ENCODE data around the gene SLF2. TPM values are rescaled to one million over a fixed set of nuclear protein-coding genes. Genes with fewer than 3 reads are reported as not detected.

SLF2 gene
- total RNA-seq, 4 donors from 2014 or later: 27.9 to 102 (median 59.9) TPM

GRCh38 chr10:100976906-100977305, 64.1 kb downstream of the SLF2 start:
- no peak for TF ChIP-seq CTCF (IDR thresholded peaks at IDR 0.05)
- Histone ChIP-seq H3K36me3 (no peaks in the 10 kb centered on the region), H3K4me3 (no peak overlapping the region), H3K4me1 (no peaks in the 10 kb centered on the region), H3K27me3 (no peaks in the 10 kb centered on the region), H3K9me3 (no peaks in the 10 kb centered on the region), H3K27ac (no peak overlapping the region)
- no peak for DNase-seq
- intact Hi-C loops (cut with DNase I; ENCODE audit: low total_unique reads): no loop called here

- H3K27me3 ChIP-seq: no peaks in the 10 kb centered on the region
- intact Hi-C loops (cut with DNase I; ENCODE audit: low total_unique reads): no loop called here
- H3K36me3 ChIP-seq: no peaks in the 10 kb centered on the region
- H3K27ac ChIP-seq: no peak overlapping the region
- no peaks in the 10 kb centered on the region for H3K4me1 ChIP-seq
- no peak for TF ChIP-seq CTCF (IDR thresholded peaks at IDR 0.05)
- TF ChIP-seq POLR2A (IDR thresholded peaks at IDR 0.05): no peak
- DNase-seq: no peak
- H3K9me3 ChIP-seq: no peaks in the 10 kb centered on the region
- no peak overlapping the region for H3K4me3 ChIP-seq
These were observed 64.7 kb downstream of the SLF2 start for GRCh38 chr10:100977436-100977835.

GRCh38 chr10:100978121-100978900, 65.5 kb downstream of the SLF2 start:
- Histone ChIP-seq H3K4me3 (no peak overlapping the region), H3K27me3 (no peaks in the 10 kb centered on the region), H3K27ac (no peak overlapping the region), H3K9me3 (no peaks in the 10 kb centered on the region), H3K4me1 (no peaks in the 10 kb centered on the region), H3K36me3 (no peaks in the 10 kb centered on the region)
- no peak for TF ChIP-seq POLR2A (IDR thresholded peaks at IDR 0.05)
- no peak for TF ChIP-seq CTCF (IDR thresholded peaks at IDR 0.05)
- intact Hi-C loops (cut with DNase I; ENCODE audit: low total_unique reads): no loop called here
- peak in 1 of 2 donors; percentile 9 for DNase-seq

- Histone ChIP-seq H3K36me3 (no peaks in the 10 kb centered on the region), H3K9me3 (no peaks in the 10 kb centered on the region), H3K4me3 (no peak overlapping the region), H3K27me3 (no peaks in the 10 kb centered on the region), H3K4me1 (no peaks in the 10 kb centered on the region), H3K27ac (no peak overlapping the region)
- DNase-seq: peak in 1 of 2 donors; percentile 5
- no peak for TF ChIP-seq POLR2A (IDR thresholded peaks at IDR 0.05)
- no peak for TF ChIP-seq CTCF (IDR thresholded peaks at IDR 0.05)
- intact Hi-C loops (cut with DNase I; ENCODE audit: low total_unique reads): no loop called here
These were observed 66.1 kb downstream of the SLF2 start for GRCh38 chr10:100978901-100979195.

- DNase-seq: peak in 1 of 2 donors; percentile 16
- Histone ChIP-seq H3K27ac (no peak overlapping the region), H3K4me1 (no peaks in the 10 kb centered on the region), H3K27me3 (no peaks in the 10 kb centered on the region), H3K9me3 (no peaks in the 10 kb centered on the region), H3K4me3 (no peak overlapping the region), H3K36me3 (no peaks in the 10 kb centered on the region)
- TF ChIP-seq POLR2A (IDR thresholded peaks at IDR 0.05) (no peak), CTCF (IDR thresholded peaks at IDR 0.05) (no peak)
- intact Hi-C loops (cut with DNase I; ENCODE audit: low total_unique reads): no loop called here
These were observed 67.1 kb downstream of the SLF2 start for GRCh38 chr10:100979791-100980272.
